ENCODE results near the gene LYL1. TPM values are rescaled to one million over a fixed set of nuclear protein-coding genes. Genes with fewer than 3 reads are reported as not detected.
A peak's percentile ranks its signal among the peaks of the same experiment; 100 is the strongest.

The LYL1 gene
- total RNA-seq, 2 donors from 2014 or later, result 6.9 to 17.9 TPM

- Mint-ChIP-seq H3K27me3 (peaks cover 44% of the 10 kb centered on the region), H3K36me3 (ENCODE audit: low read depth) (no peaks in the 10 kb centered on the region), H3K27ac (no peak overlapping the region), H3K4me1 (peaks cover 3% of the 10 kb centered on the region), H3K4me3 (no peak overlapping the region)
- H3K9me3 ChIP-seq (ENCODE audit: control insufficient read depth, low read length, poor library complexity, severe bottlenecking), result no peaks in the 10 kb centered on the region
- DNase-seq (no peak), ATAC-seq (no peak)
Measured at GRCh38 chr19:13066226-13066625, 36.4 kb downstream of the LYL1 start.

GRCh38 chr19:13064092-13064489 is 38.6 kb downstream of the LYL1 start:
- Mint-ChIP-seq H3K4me1 (peaks cover 6% of the 10 kb centered on the region), H3K4me3 (no peak overlapping the region), H3K27ac (no peak overlapping the region), H3K36me3 (ENCODE audit: low read depth) (no peaks in the 10 kb centered on the region), H3K27me3 (peaks cover 34% of the 10 kb centered on the region)
- DNase-seq (no peak), ATAC-seq (no peak)
- no peaks in the 10 kb centered on the region for H3K9me3 ChIP-seq (ENCODE audit: control insufficient read depth, low read length, poor library complexity, severe bottlenecking)

- Mint-ChIP-seq H3K4me1 (peaks cover 6% of the 10 kb centered on the region), H3K4me3 (peak overlapping the region; percentile 68), H3K27me3 (peaks cover 31% of the 10 kb centered on the region), H3K36me3 (ENCODE audit: low read depth) (no peaks in the 10 kb centered on the region), H3K27ac (no peak overlapping the region)
- no peak for ATAC-seq
- H3K9me3 ChIP-seq (ENCODE audit: control insufficient read depth, low read length, poor library complexity, severe bottlenecking), result no peaks in the 10 kb centered on the region
- no peak for DNase-seq
Measured at GRCh38 chr19:13063461-13064091, 39.1 kb downstream of the LYL1 start.

GRCh38 chr19:13062317-13062716 is 40.3 kb downstream of the LYL1 start:
- Mint-ChIP-seq H3K27me3 (peaks cover 23% of the 10 kb centered on the region), H3K4me1 (peaks cover 6% of the 10 kb centered on the region), H3K27ac (no peak overlapping the region), H3K36me3 (ENCODE audit: low read depth) (no peaks in the 10 kb centered on the region), H3K4me3 (no peak overlapping the region)
- DNase-seq (no peak), ATAC-seq (no peak)
- H3K9me3 ChIP-seq (ENCODE audit: control insufficient read depth, low read length, poor library complexity, severe bottlenecking), result no peaks in the 10 kb centered on the region

- DNase-seq (peak; percentile 58 to 68 (median 65)), ATAC-seq (peak; percentile 97)
- no peaks in the 10 kb centered on the region for H3K9me3 ChIP-seq (ENCODE audit: control insufficient read depth, low read length, poor library complexity, severe bottlenecking)
- H3K27me3 Mint-ChIP-seq, result peaks cover 23% of the 10 kb centered on the region
- peak overlapping the region; percentile 43 for H3K27ac Mint-ChIP-seq
- H3K4me1 Mint-ChIP-seq, result peaks cover 6% of the 10 kb centered on the region
- H3K4me3 Mint-ChIP-seq, result peak overlapping the region; percentile 88
- H3K36me3 Mint-ChIP-seq (ENCODE audit: low read depth), result no peaks in the 10 kb centered on the region
Measured at GRCh38 chr19:13060964-13061927, 41.4 kb downstream of the LYL1 start.

GRCh38 chr19:13060233-13060963 is 42.3 kb downstream of the LYL1 start:
- Mint-ChIP-seq H3K4me3 (peak overlapping the region; percentile 88), H3K36me3 (ENCODE audit: low read depth) (no peaks in the 10 kb centered on the region), H3K27me3 (peaks cover 27% of the 10 kb centered on the region), H3K27ac (no peak overlapping the region), H3K4me1 (peaks cover 6% of the 10 kb centered on the region)
- ATAC-seq (no peak), DNase-seq (no peak)
- H3K9me3 ChIP-seq (ENCODE audit: control insufficient read depth, low read length, poor library complexity, severe bottlenecking), result no peaks in the 10 kb centered on the region

GRCh38 chr19:13058951-13059660 is 43.6 kb downstream of the LYL1 start:
- DNase-seq (no peak), ATAC-seq (no peak)
- peaks cover 6% of the 10 kb centered on the region for H3K4me1 Mint-ChIP-seq
- H3K4me3 Mint-ChIP-seq, result no peak overlapping the region
- no peak overlapping the region for H3K27ac Mint-ChIP-seq
- H3K9me3 ChIP-seq (ENCODE audit: control insufficient read depth, low read length, poor library complexity, severe bottlenecking), result no peaks in the 10 kb centered on the region
- H3K36me3 Mint-ChIP-seq (ENCODE audit: low read depth), result no peaks in the 10 kb centered on the region
- peaks cover 23% of the 10 kb centered on the region for H3K27me3 Mint-ChIP-seq

- H3K27ac Mint-ChIP-seq, result no peak overlapping the region
- H3K9me3 ChIP-seq (ENCODE audit: control insufficient read depth, low read length, poor library complexity, severe bottlenecking), result no peaks in the 10 kb centered on the region
- H3K27me3 Mint-ChIP-seq, result peaks cover 20% of the 10 kb centered on the region
- DNase-seq, result no peak
- ATAC-seq, result no peak
- H3K36me3 Mint-ChIP-seq (ENCODE audit: low read depth), result no peaks in the 10 kb centered on the region
- H3K4me3 Mint-ChIP-seq, result no peak overlapping the region
- peaks cover 6% of the 10 kb centered on the region for H3K4me1 Mint-ChIP-seq
Measured at GRCh38 chr19:13057744-13058143, 44.9 kb downstream of the LYL1 start.

- peaks cover 6% of the 10 kb centered on the region for H3K4me1 Mint-ChIP-seq
- DNase-seq (no peak), ATAC-seq (no peak)
- H3K36me3 Mint-ChIP-seq (ENCODE audit: low read depth), result no peaks in the 10 kb centered on the region
- H3K27ac Mint-ChIP-seq, result no peak overlapping the region
- no peak overlapping the region for H3K4me3 Mint-ChIP-seq
- H3K27me3 Mint-ChIP-seq, result peaks cover 25% of the 10 kb centered on the region
- no peaks in the 10 kb centered on the region for H3K9me3 ChIP-seq (ENCODE audit: control insufficient read depth, low read length, poor library complexity, severe bottlenecking)
Measured at GRCh38 chr19:13057147-13057572, 45.5 kb downstream of the LYL1 start.

- H3K36me3 Mint-ChIP-seq (ENCODE audit: low read depth), result peaks cover 2% of the 10 kb centered on the region
- no peak overlapping the region for H3K4me3 Mint-ChIP-seq
- H3K27me3 Mint-ChIP-seq, result peaks cover 32% of the 10 kb centered on the region
- H3K9me3 ChIP-seq (ENCODE audit: control insufficient read depth, low read length, poor library complexity, severe bottlenecking), result no peaks in the 10 kb centered on the region
- ATAC-seq (no peak), DNase-seq (no peak)
- peaks cover 8% of the 10 kb centered on the region for H3K4me1 Mint-ChIP-seq
- no peak overlapping the region for H3K27ac Mint-ChIP-seq
Measured at GRCh38 chr19:13056052-13056660, 46.5 kb downstream of the LYL1 start.

- H3K9me3 ChIP-seq (ENCODE audit: control insufficient read depth, low read length, poor library complexity, severe bottlenecking), result no peaks in the 10 kb centered on the region
- DNase-seq, result no peak
- no peak overlapping the region for H3K4me3 Mint-ChIP-seq
- H3K27ac Mint-ChIP-seq, result no peak overlapping the region
- H3K4me1 Mint-ChIP-seq, result peaks cover 6% of the 10 kb centered on the region
- no peak for ATAC-seq
- peaks cover 2% of the 10 kb centered on the region for H3K36me3 Mint-ChIP-seq (ENCODE audit: low read depth)
- H3K27me3 Mint-ChIP-seq, result peaks cover 35% of the 10 kb centered on the region
Measured at GRCh38 chr19:13055213-13056051, 47.2 kb downstream of the LYL1 start.
